ENCODE measurements around the gene MTURN. TPM values are rescaled to one million over a fixed set of nuclear protein-coding genes. Genes with fewer than 3 reads are reported as not detected.
"Not testable (repeated sequence)": the region's sequence is repeated elsewhere in the genome, so short reads cannot be mapped to it uniquely, and the experiment has no call there.

MTURN gene
- total RNA-seq, 1 donor from 2014 or later: 8.9 TPM

DNA sequence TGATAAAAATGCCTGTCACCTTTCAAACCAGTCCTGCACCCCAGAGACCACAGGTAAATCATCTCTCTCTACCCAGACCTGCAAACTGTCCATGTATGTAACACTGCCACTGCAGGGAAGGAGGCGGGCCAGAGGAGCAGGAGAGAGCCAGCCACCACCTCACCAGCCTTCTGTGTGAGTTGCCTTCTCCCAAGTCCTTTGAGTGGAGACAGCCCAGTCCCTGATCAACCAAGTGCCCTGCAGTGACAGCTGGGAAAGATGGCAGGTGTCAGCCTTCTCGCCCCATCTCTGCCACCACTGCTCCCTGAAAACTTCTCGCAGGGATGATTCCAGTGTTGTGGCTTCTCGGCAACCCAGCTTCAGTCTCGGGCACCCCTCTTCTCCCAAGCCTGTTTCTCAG lies 42.4 kb downstream of the MTURN start:
- DNase-seq (ENCODE audit: low read depth in 2 of 2): no peak

DNA sequence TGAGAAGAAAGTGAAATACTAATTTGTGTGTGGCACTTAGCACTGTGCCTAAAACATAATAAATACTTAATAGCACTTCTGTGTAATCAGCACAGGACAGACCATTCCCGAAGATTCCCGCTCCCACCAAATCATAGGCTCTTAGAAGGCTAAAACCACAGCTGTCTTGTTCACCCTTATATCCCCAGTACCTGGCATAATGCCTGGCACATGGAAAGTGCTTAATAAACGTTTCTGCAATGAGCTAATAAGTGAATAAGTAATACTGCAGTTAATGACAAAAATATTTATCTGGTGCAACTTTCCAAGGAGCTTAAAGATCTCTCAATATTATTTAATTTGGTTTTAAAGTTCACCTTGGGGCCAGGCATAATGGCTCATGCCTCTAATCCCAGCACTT lies 43.2 kb downstream of the MTURN start:
- no peak for DNase-seq (ENCODE audit: low read depth in 2 of 2)

GRCh38 chr7:30178748-30179436 lies 44.1 kb downstream of the MTURN start:
- no peak for DNase-seq (ENCODE audit: low read depth in 2 of 2)

DNA sequence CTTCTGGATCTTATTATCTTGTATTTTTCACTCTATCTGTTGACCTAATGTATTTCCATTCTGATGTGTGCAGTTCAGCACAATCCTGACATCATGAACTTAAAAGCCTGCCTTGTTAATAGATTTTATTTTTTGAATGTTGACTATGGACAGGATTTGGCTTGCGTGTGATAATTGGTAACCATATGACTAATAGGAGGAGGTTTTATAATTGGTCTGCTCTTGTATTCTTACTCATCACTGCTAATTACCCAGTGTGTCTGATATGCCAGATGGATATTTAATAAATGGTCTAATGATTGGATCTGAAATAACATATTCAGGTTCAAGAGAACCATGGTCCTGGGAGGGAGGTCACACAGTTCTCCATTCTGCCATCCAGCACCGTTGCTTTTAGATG lies 45.9 kb downstream of the MTURN start:
- no peak for DNase-seq (ENCODE audit: low read depth in 2 of 2)

DNA sequence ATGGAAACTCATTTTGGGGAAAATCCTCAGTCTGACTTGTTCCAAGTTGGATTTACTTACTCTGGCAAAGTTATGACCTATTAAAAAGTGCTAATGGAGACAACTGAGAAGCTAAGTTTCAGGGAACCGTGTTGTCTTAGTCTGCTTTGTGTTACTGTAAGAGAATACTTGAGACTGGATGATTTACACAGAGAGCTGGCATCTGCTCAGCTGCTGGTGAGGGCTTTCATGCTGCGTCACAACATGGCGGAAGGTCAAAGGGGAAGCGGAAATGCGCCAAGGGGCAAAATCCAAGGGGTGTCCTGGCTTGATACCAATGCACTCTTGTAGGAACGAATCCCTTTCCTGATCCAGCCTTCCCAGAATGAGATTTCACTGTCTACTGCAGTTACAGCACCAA lies 46.4 kb downstream of the MTURN start:
- DNase-seq (ENCODE audit: low read depth in 2 of 2): no peak

DNA sequence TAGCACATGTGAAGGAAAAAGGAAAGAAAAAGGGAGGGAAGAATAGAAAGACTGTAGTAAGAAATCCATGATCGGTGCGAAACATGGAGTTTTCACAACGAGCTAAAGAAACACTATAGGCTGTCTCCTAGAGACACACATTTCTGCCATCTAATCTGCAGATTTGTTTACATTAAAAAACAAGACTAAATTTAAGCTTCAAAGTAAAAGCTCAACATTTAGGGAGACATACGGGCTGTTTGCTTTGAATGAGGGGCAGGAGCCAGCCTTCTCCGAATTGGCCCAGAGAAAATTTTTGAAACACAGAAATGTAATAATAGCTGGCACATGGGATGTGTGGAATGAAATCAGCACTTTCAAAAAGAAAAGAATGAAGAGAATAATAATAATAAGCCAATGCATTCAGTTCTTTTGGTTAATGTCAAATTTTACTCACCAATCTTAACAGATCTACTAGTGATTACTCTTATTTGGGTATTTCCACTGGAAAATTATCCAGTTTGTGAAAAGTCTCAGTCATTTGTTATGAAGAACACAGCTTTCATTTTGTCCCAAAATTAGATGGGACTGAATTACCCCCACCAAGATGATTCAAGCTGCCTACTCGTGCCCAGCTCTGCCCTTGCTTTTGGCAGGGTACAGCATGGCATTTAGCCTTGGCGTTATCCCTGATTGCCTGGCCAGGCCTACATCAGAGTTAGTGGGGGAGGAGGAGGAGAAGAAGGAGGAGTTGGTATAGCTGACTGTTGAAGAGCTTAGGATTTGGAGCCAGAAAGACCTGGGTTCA lies 47.1 kb downstream of the MTURN start:
- no peak for DNase-seq (ENCODE audit: low read depth in 2 of 2)

DNA sequence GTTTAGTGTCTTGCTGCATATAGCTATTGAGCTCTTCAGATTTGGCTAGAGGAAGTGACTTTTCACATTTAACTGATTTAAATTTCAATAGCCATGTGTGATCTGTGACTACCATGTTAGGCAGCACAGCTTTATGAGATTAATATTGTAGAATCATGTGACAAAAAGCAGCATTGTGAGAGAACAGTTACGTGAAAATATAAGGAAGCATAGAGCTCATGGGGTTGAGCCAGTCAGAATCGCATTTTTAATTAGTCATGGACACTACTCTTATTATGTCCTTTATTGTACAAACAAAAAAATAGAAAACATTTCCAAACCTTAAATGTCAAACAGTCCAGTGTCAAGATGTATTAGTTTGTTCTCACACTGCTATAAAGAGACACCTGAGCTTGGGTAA lies 48.0 kb downstream of the MTURN start:
- no peak for DNase-seq (ENCODE audit: low read depth in 2 of 2)

- DNase-seq (ENCODE audit: low read depth in 2 of 2): no peak
Measured at GRCh38 chr7:30183749-30184369, 49.1 kb downstream of the MTURN start.

GRCh38 chr7:30184791-30185487 lies 50.2 kb downstream of the MTURN start:
- no peak for DNase-seq (ENCODE audit: low read depth in 2 of 2)

DNA sequence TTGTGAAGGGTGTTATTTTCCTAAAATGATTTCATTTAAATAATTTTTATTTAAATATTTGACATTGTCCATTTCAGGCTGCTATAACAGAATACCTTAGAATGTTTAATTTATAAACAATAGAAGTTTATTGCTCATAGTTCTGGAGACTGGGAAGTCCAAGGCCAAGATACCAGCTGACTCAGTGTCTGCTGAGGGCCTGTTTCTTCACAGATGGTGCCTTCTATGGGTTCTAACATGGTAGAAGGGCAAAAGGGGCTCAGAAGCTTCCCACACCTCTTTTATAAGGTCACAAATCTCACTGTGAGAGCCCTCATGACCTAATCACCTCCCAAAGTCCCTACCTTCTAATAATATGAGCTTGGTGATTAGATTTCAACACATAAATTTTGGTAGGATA lies 50.7 kb downstream of the MTURN start:
- no peak for DNase-seq (ENCODE audit: low read depth in 2 of 2)

GRCh38 chr7:30186725-30187124 lies 51.9 kb downstream of the MTURN start:
- no peak for DNase-seq (ENCODE audit: low read depth in 2 of 2)

GRCh38 chr7:30187513-30187912 lies 52.7 kb downstream of the MTURN start:
- DNase-seq (ENCODE audit: low read depth in 2 of 2): no peak

- DNase-seq (ENCODE audit: low read depth in 2 of 2): not testable (repeated sequence)
Measured at GRCh38 chr7:30188381-30188780, 53.6 kb downstream of the MTURN start.

GRCh38 chr7:30188811-30189210 lies 54.0 kb downstream of the MTURN start:
- DNase-seq (ENCODE audit: low read depth in 2 of 2): no peak

- DNase-seq (ENCODE audit: low read depth in 2 of 2): no peak
Measured at GRCh38 chr7:30191809-30192208, 57.0 kb downstream of the MTURN start.

DNA sequence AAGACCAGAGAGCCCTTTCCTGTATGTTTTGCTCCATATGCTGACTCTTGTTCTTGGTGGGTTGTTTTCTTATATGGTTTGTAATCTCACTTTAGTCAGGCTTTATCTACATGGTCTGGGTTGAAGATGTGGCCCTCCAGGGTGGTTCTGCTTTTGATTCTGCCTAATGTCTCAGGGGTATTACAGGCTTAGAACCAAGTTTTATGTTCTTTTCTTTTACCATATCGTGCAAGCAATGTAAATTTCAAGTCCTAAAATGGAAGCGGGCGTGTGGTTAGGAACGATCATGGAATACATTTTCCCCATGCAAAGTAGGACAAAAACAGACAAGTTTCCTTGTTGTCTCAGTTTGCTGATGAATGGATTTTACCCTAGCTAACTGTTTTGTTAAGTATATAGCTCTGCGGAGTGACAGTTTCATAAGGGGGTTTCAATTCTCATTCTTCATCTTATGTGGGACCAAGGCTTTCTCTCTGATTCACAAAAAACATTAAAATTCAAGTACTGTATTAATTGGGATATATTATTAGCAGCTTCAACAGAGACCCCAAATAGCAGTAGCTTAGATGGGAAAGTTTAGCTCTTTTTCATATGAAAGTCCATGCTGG lies 58.7 kb downstream of the MTURN start:
- no peak for DNase-seq (ENCODE audit: low read depth in 2 of 2)

DNA sequence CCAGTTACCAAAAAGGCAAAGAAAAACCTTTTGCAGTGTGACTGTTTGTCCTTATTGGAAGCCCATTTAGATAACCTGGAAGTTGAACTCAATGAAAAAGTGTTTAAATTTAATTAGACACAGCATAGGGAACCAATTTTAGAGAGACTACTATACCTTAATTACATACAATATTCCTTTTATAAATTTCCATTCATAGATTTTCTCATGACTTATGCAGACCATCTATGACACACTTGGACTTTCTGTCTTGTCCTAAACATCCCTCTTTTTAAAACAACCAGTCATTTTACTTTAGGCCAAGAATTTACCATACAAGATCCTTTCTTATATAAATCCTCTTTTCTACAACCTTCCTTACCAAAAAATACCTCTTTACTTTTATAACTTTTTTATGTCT lies 61.6 kb downstream of the MTURN start:
- DNase-seq (ENCODE audit: low read depth in 2 of 2): no peak

DNA sequence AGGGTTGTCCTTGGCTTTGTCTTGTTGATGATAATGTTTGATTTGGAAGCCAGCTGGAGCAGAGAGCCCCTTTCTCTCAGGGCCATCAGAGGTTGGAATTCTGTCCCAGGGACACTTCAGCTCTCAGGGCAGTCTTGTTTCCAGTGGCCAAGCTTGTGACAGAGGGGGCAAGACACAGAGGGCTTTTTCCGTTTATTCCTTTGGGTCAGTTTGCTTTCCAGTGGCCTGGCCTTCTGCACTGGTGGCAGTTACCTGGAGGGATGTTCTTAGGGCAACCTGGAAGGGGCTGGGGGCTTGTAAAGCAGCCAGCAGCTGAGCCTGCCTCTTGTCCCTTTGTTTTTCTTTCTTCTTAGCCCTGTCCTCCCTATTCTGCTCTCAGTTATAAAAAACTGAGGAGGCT lies 62.7 kb downstream of the MTURN start:
- DNase-seq (ENCODE audit: low read depth in 2 of 2): no peak

DNA sequence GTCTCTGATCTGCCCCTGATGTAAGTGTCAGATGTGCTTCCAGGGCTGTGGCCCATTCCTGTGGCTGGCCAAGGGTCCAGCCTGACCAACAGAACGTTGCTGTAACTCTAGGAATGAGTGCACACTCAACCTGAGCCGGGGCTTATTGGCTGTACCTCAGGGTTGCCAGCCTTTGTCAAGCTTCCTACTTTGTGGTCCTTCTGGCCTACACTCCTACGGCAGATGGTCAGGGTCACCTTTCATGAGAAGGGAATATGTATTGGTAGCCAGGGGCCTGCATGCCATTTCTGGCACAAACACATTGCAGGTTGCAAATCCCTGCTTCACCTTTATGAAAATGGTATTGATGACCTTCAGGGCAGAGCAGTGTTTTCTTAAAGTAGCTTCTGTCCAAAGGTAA lies 64.5 kb downstream of the MTURN start:
- no peak for DNase-seq (ENCODE audit: low read depth in 2 of 2)

DNA sequence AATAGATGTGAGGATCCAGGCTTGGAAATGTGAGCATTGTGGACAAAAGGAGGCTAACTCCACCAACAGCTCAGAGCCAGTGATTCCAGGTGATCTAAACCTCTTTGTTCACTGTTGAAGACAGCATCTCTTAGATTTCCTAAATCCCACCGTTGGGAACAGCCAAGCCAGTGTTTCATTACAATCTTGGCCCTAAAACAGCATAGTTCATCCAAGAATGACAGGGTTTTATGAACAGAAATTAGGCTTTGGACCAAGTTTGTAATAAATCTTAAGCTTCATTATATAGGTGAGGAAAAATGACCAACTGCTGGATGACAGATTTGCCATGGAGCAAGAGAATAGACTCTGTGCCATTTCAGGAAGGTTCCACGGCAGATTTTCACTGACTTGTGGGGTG lies 65.8 kb downstream of the MTURN start:
- peak in 1 of 2 donors; percentile 49 for DNase-seq (ENCODE audit: low read depth in 2 of 2)

GRCh38 chr7:30201161-30201666 lies 66.4 kb downstream of the MTURN start:
- peak in 1 of 2 donors; percentile 84 for DNase-seq (ENCODE audit: low read depth in 2 of 2)

Data from lung microvascular endothelial cell (primary cell).